CD14-positive monocyte (primary cell): ENCODE data around the gene KIRREL3. TPM values are rescaled to one million over a fixed set of nuclear protein-coding genes. Genes with fewer than 3 reads are reported as not detected.

ENCODE experiments used
- DNase-seq, 3 donors: peaks; one replicate each; pipeline ENCODE4 v3.0.0-alpha.2; 2011 to 2022
- H2AFZ ChIP-seq: 2 replicates; pipeline ENCODE4 v1.6.0; 2012; ENCODE audit warnings: mild to moderate bottlenecking, low read depth, low read length, inconsistent platforms; ENCODE audit not compliant: insufficient read depth, poor library complexity, severe bottlenecking
- H3K27ac ChIP-seq, 2 donors: 1 replicate in 1 of 2; 2 replicates in 1 of 2; pipeline ENCODE4 v1.5.1; 2012 to 2013; ENCODE audit warnings: low read length in 2 of 2, control low read depth in 1 of 2, inconsistent platforms in 1 of 2, low read depth in 1 of 2, mild to moderate bottlenecking in 1 of 2
- H3K27me3 ChIP-seq, 2 donors: one replicate each; pipeline versions ENCODE4 v1.6.0 to v1.6.1; 2011 to 2013; ENCODE audit warnings: low read length in 2 of 2; ENCODE audit not compliant: control insufficient read depth in 2 of 2, insufficient read depth in 2 of 2
- H3K36me3 ChIP-seq, 2 donors: replicated peaks in 1 of 2; 1 replicate in 1 of 2; 2 replicates in 1 of 2; pipeline versions ENCODE4 v1.5.1 to v1.6.1; 2012 to 2013; ENCODE audit warnings: low read length in 2 of 2, control low read depth in 1 of 2, inconsistent platforms in 1 of 2, mild to moderate bottlenecking in 1 of 2; ENCODE audit not compliant: insufficient read depth in 2 of 2, control insufficient read depth in 1 of 2
- H3K4me1 ChIP-seq, 2 donors: 1 replicate in 1 of 2; 2 replicates in 1 of 2; pipeline versions ENCODE4 v1.5.1 to v1.6.1; 2012 to 2013; ENCODE audit warnings: low read length in 2 of 2, control low read depth in 1 of 2, inconsistent platforms in 1 of 2, mild to moderate bottlenecking in 1 of 2, moderate library complexity in 1 of 2; ENCODE audit not compliant: insufficient read depth in 2 of 2, control insufficient read depth in 1 of 2
- H3K4me2 ChIP-seq: replicated peaks from 2 replicates; pipeline ENCODE3; 2012; ENCODE audit warnings: low read length, moderate library complexity, mild to moderate bottlenecking; ENCODE audit not compliant: poor library complexity, severe bottlenecking; ENCODE audit errors: extremely low read depth
- H3K4me3 ChIP-seq, 3 experiments: fragments of 200-600 bp in 1 of 3; sonication (generic) in 1 of 3; replicated peaks in 1 of 3; 1 replicate in 2 of 3; 2 replicates in 1 of 3; pipeline ENCODE4 v1.5.1; 2011 to 2013; ENCODE audit warnings: low read length in 3 of 3, mild to moderate bottlenecking in 3 of 3, control low read depth in 2 of 3, low read depth in 2 of 3, inconsistent platforms in 1 of 3, moderate library complexity in 1 of 3
- H3K79me2 ChIP-seq: 2 replicates; pipeline ENCODE4 v1.6.0; 2012; ENCODE audit warnings: mild to moderate bottlenecking, control low read depth, inconsistent platforms, low read length, moderate library complexity; ENCODE audit not compliant: insufficient read depth
- H3K9ac ChIP-seq: 2 replicates; pipeline ENCODE4 v1.6.0; 2017; ENCODE audit warnings: low read length, mild to moderate bottlenecking; ENCODE audit not compliant: insufficient read depth, poor library complexity, severe bottlenecking
- H3K9me3 ChIP-seq, 2 donors: replicated peaks in 1 of 2; 1 replicate in 1 of 2; 2 replicates in 1 of 2; pipeline versions ENCODE4 v1.5.1 to v1.6.1; 2012 to 2013; ENCODE audit warnings: low read length in 2 of 2, control low read depth in 1 of 2; ENCODE audit not compliant: control insufficient read depth in 1 of 2, insufficient read depth in 1 of 2
- H4K20me1 ChIP-seq: 2 replicates; pipeline ENCODE4 v1.6.0; 2012; ENCODE audit warnings: mild to moderate bottlenecking, low read length, control low read depth, moderate library complexity; ENCODE audit not compliant: insufficient read depth
- H3K27ac Mint-ChIP-seq, 7 donors: one replicate each; pipeline ENCODE4 v1.8.0; 2020; ENCODE audit warnings: mild to moderate bottlenecking in 7 of 7, mixed read lengths in 7 of 7, moderate library complexity in 6 of 7, inconsistent platforms in 2 of 7
- H3K27me3 Mint-ChIP-seq, 3 donors: one replicate each; pipeline ENCODE4 v1.8.0; 2021 to 2022; ENCODE audit warnings: low read depth in 3 of 3, mild to moderate bottlenecking in 3 of 3, mixed read lengths in 3 of 3, moderate library complexity in 3 of 3, inconsistent platforms in 1 of 3
- H3K36me3 Mint-ChIP-seq, 2 donors: one replicate each; pipeline ENCODE4 v1.8.0; 2020; ENCODE audit warnings: mixed read lengths in 2 of 2, inconsistent platforms in 1 of 2, mild to moderate bottlenecking in 1 of 2
- H3K4me1 Mint-ChIP-seq: one replicate; pipeline ENCODE4 v1.8.0; 2020; ENCODE audit warnings: mild to moderate bottlenecking, mixed read lengths
- H3K4me3 Mint-ChIP-seq, 2 donors: one replicate each; pipeline ENCODE4 v1.8.0; 2020; ENCODE audit warnings: mild to moderate bottlenecking in 2 of 2, mixed read lengths in 2 of 2, moderate library complexity in 1 of 2
- H3K9me3 Mint-ChIP-seq, 7 donors: one replicate each; pipeline ENCODE4 v1.8.0; 2020 to 2022; ENCODE audit warnings: mixed read lengths in 7 of 7, mild to moderate bottlenecking in 6 of 7, moderate library complexity in 6 of 7, inconsistent platforms in 2 of 7
- CTCF ChIP-seq: fragments of 200-600 bp; IDR thresholded peaks from one replicate; pipeline ENCODE4 v1.8.0; 2022; ENCODE audit warnings: antibody characterized with exemption, mild to moderate bottlenecking
- WGBS: methylation state at CpG from one replicate; pipeline ENCODE4 v1.1.5; 2013; ENCODE audit warnings: missing lambda C conversion rate; ENCODE audit not compliant: insufficient coverage; 5-methylcytosine and 5-hydroxymethylcytosine counted together
- intact Hi-C, 2 donors: fragments of 100-400 bp; cut with micrococcal nuclease; formaldehyde crosslinking; loops; one replicate each; pipeline versions ENCODE4 v1.15.0 to v1.15.1; 2023
- polyA plus RNA-seq, 3 donors: library from polyadenylated mRNA; depleted of rRNA in 1 of 3; unstranded in 2 of 3; stranded (reverse) in 1 of 3; fragments of 300-500 nt in 2 of 3; fragments of >200 nt in 1 of 3; fragmentation: Illumina TruSeq in 2 of 3; gene quantifications; 1 replicate in 2 of 3; 2 replicates in 1 of 3; pipeline ENCODE4 v1.2.3, GENCODE V29; 2012 to 2021

The KIRREL3 gene
- polyA plus RNA-seq, 3 donors = not detected

GRCh38 chr11:126914166-126914565 lies 86.4 kb downstream of the KIRREL3 start:
- Mint-ChIP-seq H3K4me1 (peaks cover 4% of the 10 kb centered on the region), H3K9me3 (peaks cover 0 to 8% (median 2%) of the 10 kb centered on the region in 7 donors), H3K27me3 (no peaks in the 10 kb centered on the region), H3K27ac (no peak overlapping the region), H3K36me3 (no peaks in the 10 kb centered on the region), H3K4me3 (no peak overlapping the region)
- H3K9me3 ChIP-seq = no peaks in the 10 kb centered on the region
- no peak overlapping the region for H2AFZ ChIP-seq
- no peak for TF ChIP-seq CTCF
- DNase-seq = no peak
- no peak overlapping the region for H3K27ac ChIP-seq
- H4K20me1 ChIP-seq = no peaks in the 10 kb centered on the region
- H3K27me3 ChIP-seq = no peaks in the 10 kb centered on the region
- no peak overlapping the region for H3K4me2 ChIP-seq
- H3K4me3 ChIP-seq = no peak overlapping the region
- intact Hi-C loops = no loop called here
- no peaks in the 10 kb centered on the region for H3K79me2 ChIP-seq
- WGBS = 83% methylated on average over 1 of the region's 1 CpG
- H3K9ac ChIP-seq = no peak overlapping the region
- peaks cover 0 to 20% of the 10 kb centered on the region in 2 donors for H3K4me1 ChIP-seq
- H3K36me3 ChIP-seq = no peaks in the 10 kb centered on the region

GRCh38 chr11:126904520-126904919 lies 96.0 kb downstream of the KIRREL3 start:
- Histone ChIP-seq H3K9me3 (no peaks in the 10 kb centered on the region), H4K20me1 (no peaks in the 10 kb centered on the region), H3K27me3 (no peaks in the 10 kb centered on the region), H3K79me2 (no peaks in the 10 kb centered on the region), H3K27ac (no peak overlapping the region), H2AFZ (no peak overlapping the region), H3K4me3 (no peak overlapping the region), H3K9ac (no peak overlapping the region), H3K4me2 (no peak overlapping the region), H3K36me3 (no peaks in the 10 kb centered on the region), H3K4me1 (no peaks in the 10 kb centered on the region)
- no CpG with 5 or more reads among the region's 2 CpGs for WGBS
- H3K4me1 Mint-ChIP-seq = no peaks in the 10 kb centered on the region
- H3K9me3 Mint-ChIP-seq = peaks cover 0 to 3% (median 0%) of the 10 kb centered on the region in 7 donors
- TF ChIP-seq CTCF = no peak
- intact Hi-C loops = no loop called here
- no peak overlapping the region for H3K4me3 Mint-ChIP-seq
- H3K27ac Mint-ChIP-seq = no peak overlapping the region
- H3K36me3 Mint-ChIP-seq = no peaks in the 10 kb centered on the region
- no peak for DNase-seq
- H3K27me3 Mint-ChIP-seq = peaks cover 1 to 6% (median 2%) of the 10 kb centered on the region in 3 donors
